Measurements from ENCODE around the gene ZNF784.

- no peak for TF ChIP-seq CTCF (IDR thresholded peaks at IDR 0.05; ENCODE audit: insufficient read depth, low read length, poor library complexity, severe bottlenecking)
- no peak for TF ChIP-seq EZH2phosphoT487 (conservative IDR thresholded peaks at IDR 0.05; ENCODE audit: low read length)
Observed at GRCh38 chr19:55633861-55634260, 9.5 kb upstream of the ZNF784 start.

All from SU-DHL-6 (cell line).